ENCODE measurements around the gene ZBTB49. TPM values are rescaled to one million over a fixed set of nuclear protein-coding genes. Genes with fewer than 3 reads are reported as not detected.

ZBTB49 gene
- total RNA-seq, 1 experiment from 2014 or later = 5.6 TPM

- ChIA-PET POLR2A (no interaction called here), CTCF (no interaction called here)
- Mint-ChIP-seq H3K27me3 (ENCODE audit: low read depth) (no peaks in the 10 kb centered on the region; the same call in 1 of the 2 replicates), H3K36me3 (peaks cover 49% of the 10 kb centered on the region), H3K9me3 (peaks cover 5% of the 10 kb centered on the region; the same call in 1 of the 2 replicates), H3K4me1 (no peaks in the 10 kb centered on the region), H3K4me3 (no peak overlapping the region), H3K27ac (peak overlapping the region; percentile 48; the same call in 1 of the 2 replicates)
- ATAC-seq (no peak), DNase-seq (ENCODE audit: low spot score) (no peak)
- TF ChIP-seq ZNF671 (CRISPR knock-in tag; IDR thresholded peaks at IDR 0.05) (no peak), TCF7 (CRISPR knock-in tag; IDR thresholded peaks at IDR 0.05; ENCODE audit: low read depth) (no peak), SOX15 (CRISPR knock-in tag; IDR thresholded peaks at IDR 0.05) (no peak), OVOL2 (CRISPR knock-in tag; IDR thresholded peaks at IDR 0.05; ENCODE audit: borderline replicate concordance) (no peak), ELF4 (CRISPR knock-in tag; IDR thresholded peaks at IDR 0.05; ENCODE audit: low read depth) (no peak), USF2 (CRISPR knock-in tag; IDR thresholded peaks at IDR 0.05) (no peak), STAT6 (CRISPR knock-in tag; conservative IDR thresholded peaks at IDR 0.05; ENCODE audit: low read depth) (no peak), ATF2 (CRISPR knock-in tag; IDR thresholded peaks at IDR 0.05; ENCODE audit: borderline replicate concordance, low read depth) (no peak), ZBTB21 (CRISPR knock-in tag; IDR thresholded peaks at IDR 0.05; ENCODE audit: borderline replicate concordance) (no peak), CTCF (IDR thresholded peaks at IDR 0.05) (no peak), CREB1 (CRISPR knock-in tag; IDR thresholded peaks at IDR 0.05) (no peak), NFE2L1 (CRISPR knock-in tag; IDR thresholded peaks at IDR 0.05) (no peak)
These were observed 20.2 kb upstream of the ZBTB49 start for GRCh38 chr4:4269856-4270255.

GRCh38 chr4:4270529-4270928, 19.5 kb upstream of the ZBTB49 start:
- DNase-seq (ENCODE audit: low spot score) = no peak
- Mint-ChIP-seq H3K9me3 (peaks cover 5% of the 10 kb centered on the region; the same call in 1 of the 2 replicates), H3K36me3 (peaks cover 54% of the 10 kb centered on the region), H3K27ac (no peak overlapping the region), H3K27me3 (ENCODE audit: low read depth) (no peaks in the 10 kb centered on the region; the same call in 1 of the 2 replicates), H3K4me3 (no peak overlapping the region), H3K4me1 (no peaks in the 10 kb centered on the region)
- ATAC-seq = no peak
- ChIA-PET CTCF (no interaction called here), POLR2A (no interaction called here)
- TF ChIP-seq ZNF219 (CRISPR knock-in tag; IDR thresholded peaks at IDR 0.05; ENCODE audit: borderline replicate concordance) = no peak
- no peak for TF ChIP-seq ELF4 (CRISPR knock-in tag; IDR thresholded peaks at IDR 0.05; ENCODE audit: low read depth)
- TF ChIP-seq ZNF425 (CRISPR knock-in tag; conservative IDR thresholded peaks at IDR 0.05) = no peak
- TF ChIP-seq FOXP4 (CRISPR knock-in tag; IDR thresholded peaks at IDR 0.05) = no peak
- TF ChIP-seq ZNF121 (CRISPR knock-in tag; IDR thresholded peaks at IDR 0.05) = no peak
- no peak for TF ChIP-seq NR1H2 (CRISPR knock-in tag; IDR thresholded peaks at IDR 0.05)
- TF ChIP-seq CREM (CRISPR knock-in tag; IDR thresholded peaks at IDR 0.05) = no peak
- TF ChIP-seq SMAD4 (CRISPR knock-in tag; IDR thresholded peaks at IDR 0.05) = no peak
- no peak for TF ChIP-seq ARID4B (CRISPR knock-in tag; IDR thresholded peaks at IDR 0.05; ENCODE audit: borderline replicate concordance)
